ENCODE measurements around the gene TMPRSS6.

DNA sequence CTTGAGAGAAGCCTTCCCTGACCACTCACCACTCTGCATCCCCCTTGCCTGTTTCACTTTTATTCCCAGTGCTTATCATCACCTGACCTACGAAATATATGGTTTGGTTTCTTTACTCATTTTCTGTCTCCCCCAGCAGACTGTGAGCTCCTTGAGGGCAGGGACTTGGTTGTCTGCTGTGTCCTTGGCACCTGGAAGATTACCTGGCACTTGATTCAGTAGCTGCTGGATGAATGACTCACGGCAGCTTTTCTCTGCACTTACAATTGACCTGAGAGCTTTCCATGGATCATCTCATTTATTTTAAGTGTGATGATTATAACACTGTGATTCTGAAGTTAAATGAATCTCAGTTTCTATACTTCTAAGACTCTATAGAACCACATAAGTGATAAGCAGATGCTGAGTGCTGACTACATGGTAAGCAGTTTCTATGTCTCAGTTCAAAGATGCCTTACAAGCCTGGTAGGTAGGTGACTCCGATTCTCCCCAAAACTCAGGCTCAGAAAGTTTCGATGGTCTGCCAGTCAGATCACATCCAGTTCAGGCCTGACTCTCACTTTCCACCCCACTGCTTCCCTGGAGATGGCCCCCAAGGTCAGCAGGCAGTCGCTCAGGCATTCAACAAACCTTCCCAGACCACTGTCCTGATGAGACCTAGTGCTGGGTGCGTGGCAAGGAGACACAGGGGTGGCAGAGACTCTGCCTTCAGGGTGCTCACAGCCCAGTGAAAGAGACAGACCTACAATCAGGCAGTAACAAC lies 28.6 kb upstream of the TMPRSS6 start:
- TF ChIP-seq SUZ12 (IDR thresholded peaks at IDR 0.05; ENCODE audit: extremely low read depth, insufficient read depth, insufficient read length): no peak
- no peak for TF ChIP-seq ZNF274 (IDR thresholded peaks at IDR 0.05; ENCODE audit: low read depth, low read length)

Data from NT2/D1 (cell line).